ENCODE results near the gene SCAF4.

DNA sequence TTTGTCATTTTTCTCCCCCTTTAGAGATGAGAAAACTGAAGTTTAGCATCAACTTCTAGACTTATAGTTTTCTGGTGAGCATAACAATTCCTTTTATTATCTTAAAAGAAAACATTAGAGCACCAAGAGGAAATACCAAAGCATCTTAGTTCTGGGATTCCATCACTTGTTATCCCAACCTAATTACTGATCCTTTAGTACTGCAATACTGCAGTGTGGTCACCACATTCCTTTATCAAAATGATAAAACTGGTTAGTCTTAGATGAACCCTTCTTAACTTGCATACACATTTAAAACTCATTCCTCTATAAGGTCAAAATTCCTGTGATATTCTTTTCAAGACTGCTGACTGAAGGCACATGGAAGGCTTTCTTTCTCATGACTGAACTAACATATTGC, 49.3 kb downstream of the SCAF4 start:
- TF ChIP-seq FOS (IDR thresholded peaks at IDR 0.05; ENCODE audit: borderline replicate concordance, extremely low read depth, insufficient read length) (no peak), POLR2AphosphoS5 (IDR thresholded peaks at IDR 0.05; ENCODE audit: low read length) (no peak), SMC3 (IDR thresholded peaks at IDR 0.05; ENCODE audit: borderline replicate concordance, low read length) (no peak), EZH2 (IDR thresholded peaks at IDR 0.05; ENCODE audit: borderline replicate concordance, control insufficient read depth, low read depth, low read length) (no peak), EP300 (IDR thresholded peaks at IDR 0.05; ENCODE audit: borderline replicate concordance in 1 of 2, control insufficient read depth in 1 of 2, low read depth in 2 of 2, low read length in 2 of 2) (no peak), NFXL1 (IDR thresholded peaks at IDR 0.05; ENCODE audit: borderline replicate concordance) (no peak), EGR1 (IDR thresholded peaks at IDR 0.05; ENCODE audit: borderline replicate concordance in 1 of 2, low read depth in 2 of 2, low read length in 2 of 2) (no peak), SREBF1 (IDR thresholded peaks at IDR 0.05; ENCODE audit: low read length) (no peak), SRF (IDR thresholded peaks at IDR 0.05; ENCODE audit: low read depth in 2 of 2, low read length in 2 of 2) (no peak)
- TF ChIP-seq, protein P1, sequence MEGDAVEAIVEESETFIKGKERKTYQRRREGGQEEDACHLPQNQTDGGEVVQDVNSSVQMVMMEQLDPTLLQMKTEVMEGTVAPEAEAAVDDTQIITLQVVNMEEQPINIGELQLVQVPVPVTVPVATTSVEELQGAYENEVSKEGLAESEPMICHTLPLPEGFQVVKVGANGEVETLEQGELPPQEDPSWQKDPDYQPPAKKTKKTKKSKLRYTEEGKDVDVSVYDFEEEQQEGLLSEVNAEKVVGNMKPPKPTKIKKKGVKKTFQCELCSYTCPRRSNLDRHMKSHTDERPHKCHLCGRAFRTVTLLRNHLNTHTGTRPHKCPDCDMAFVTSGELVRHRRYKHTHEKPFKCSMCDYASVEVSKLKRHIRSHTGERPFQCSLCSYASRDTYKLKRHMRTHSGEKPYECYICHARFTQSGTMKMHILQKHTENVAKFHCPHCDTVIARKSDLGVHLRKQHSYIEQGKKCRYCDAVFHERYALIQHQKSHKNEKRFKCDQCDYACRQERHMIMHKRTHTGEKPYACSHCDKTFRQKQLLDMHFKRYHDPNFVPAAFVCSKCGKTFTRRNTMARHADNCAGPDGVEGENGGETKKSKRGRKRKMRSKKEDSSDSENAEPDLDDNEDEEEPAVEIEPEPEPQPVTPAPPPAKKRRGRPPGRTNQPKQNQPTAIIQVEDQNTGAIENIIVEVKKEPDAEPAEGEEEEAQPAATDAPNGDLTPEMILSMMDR (IDR thresholded peaks at IDR 0.05 in 2 of 3, conservative IDR thresholded peaks at IDR 0.05 in 1 of 3; ENCODE audit: control insufficient read depth in 2 of 3, extremely low read depth in 1 of 3, insufficient read depth in 1 of 3, low read depth in 3 of 3, low read length in 3 of 3) = no peak
